Breast epithelium (tissue), 4 donors: Measurements from ENCODE around the gene TBC1D20. TPM values are rescaled to one million over a fixed set of nuclear protein-coding genes. Genes with fewer than 3 reads are reported as not detected.

ENCODE experiments used
- DNase-seq, 2 donors: peaks; one replicate each; pipeline ENCODE4 v3.0.0-alpha.2; 2019; ENCODE audit warnings: low spot score in 2 of 2
- H3K27ac ChIP-seq, 2 donors: fragments of 200-600 bp; sonication (generic) in 1 of 2; one replicate each; pipeline ENCODE4 v1.5.1; 2016 to 2019; ENCODE audit warnings: mild to moderate bottlenecking in 1 of 2
- H3K27me3 ChIP-seq, 2 donors: fragments of 200-600 bp; sonication (generic) in 1 of 2; one replicate each; pipeline versions ENCODE4 v1.5.1 to v1.6.0; 2017 to 2019; ENCODE audit warnings: control low read depth in 1 of 2, mild to moderate bottlenecking in 1 of 2
- H3K36me3 ChIP-seq: fragments of 200-600 bp; one replicate; pipeline ENCODE4 v1.5.1; 2019
- H3K4me1 ChIP-seq, 2 donors: fragments of 200-600 bp; sonication (generic); one replicate each; pipeline ENCODE4 v1.5.1; 2016 to 2019; ENCODE audit warnings: control low read depth in 1 of 2
- H3K4me3 ChIP-seq, 3 donors: fragments of 200-600 bp; sonication (generic); 1 replicate in 2 of 3; 2 replicates in 1 of 3; pipeline ENCODE4 v1.5.1; 2016 to 2019; ENCODE audit warnings: mild to moderate bottlenecking in 3 of 3, moderate library complexity in 2 of 3
- H3K9me3 ChIP-seq, 2 donors: fragments of 200-600 bp; sonication (generic) in 1 of 2; one replicate each; pipeline ENCODE4 v1.5.1; 2016 to 2019; ENCODE audit warnings: control low read depth in 1 of 2
- POLR2A ChIP-seq: fragments of 450-650 bp; IDR thresholded peaks from one replicate; pipeline ENCODE4 v1.6.1; 2016; ENCODE audit warnings: antibody characterized with exemption, mild to moderate bottlenecking, moderate library complexity
- POLR2AphosphoS5 ChIP-seq, 3 donors: sonication (generic); formaldehyde crosslinking; IDR thresholded peaks; one replicate each; pipeline ENCODE4 v1.6.1; 2017; ENCODE audit warnings: antibody characterized with exemption in 3 of 3
- intact Hi-C: fragments of 100-400 bp; cut with DNase I; formaldehyde crosslinking; loops from one replicate; pipeline ENCODE4 v1.15.1; 2023; ENCODE audit warnings: low total_unique reads
- total RNA-seq, 3 donors: library from RNA; depleted of rRNA; stranded (reverse); fragments of >200 nt; gene quantifications; one replicate each; pipeline ENCODE4 v1.1.0, GENCODE V29; 2016
- TF ChIP-seq, protein P1 (sequence below), 3 donors: fragments of 450-650 bp; IDR thresholded peaks; one replicate each; pipeline ENCODE4 v1.5.1; 2016 to 2017; ENCODE audit warnings: antibody characterized with exemption in 3 of 3, mild to moderate bottlenecking in 3 of 3, moderate library complexity in 3 of 3

TBC1D20 gene
- total RNA-seq, 3 donors from 2014 or later = 37.7 to 56.6 (median 42.3) TPM

DNA sequence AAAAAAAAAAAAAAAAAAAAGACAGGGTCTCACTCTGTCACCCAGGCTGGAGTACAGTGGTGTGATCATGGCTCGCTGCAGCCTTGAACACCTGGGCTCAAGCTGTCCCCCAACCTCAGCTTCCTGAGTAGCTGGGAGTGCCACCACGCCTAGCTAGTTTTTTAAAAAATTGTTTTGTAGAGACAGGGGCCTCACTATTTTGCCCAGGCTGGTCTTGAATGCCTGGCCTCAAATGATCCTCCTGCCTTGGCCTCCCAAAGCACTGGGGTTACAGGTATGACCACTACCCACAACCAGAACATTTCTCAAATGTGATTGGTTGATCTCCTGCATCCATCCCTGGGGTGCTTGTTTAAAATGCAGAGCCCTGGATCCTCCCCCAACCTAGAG lies 59.8 kb downstream of the TBC1D20 start:
- intact Hi-C loops = loop anchor here (10.0 kb wide), 1 partner anchor 48 kb away; no protein-coding TSS in a partner anchor
- TF ChIP-seq, protein P1, sequence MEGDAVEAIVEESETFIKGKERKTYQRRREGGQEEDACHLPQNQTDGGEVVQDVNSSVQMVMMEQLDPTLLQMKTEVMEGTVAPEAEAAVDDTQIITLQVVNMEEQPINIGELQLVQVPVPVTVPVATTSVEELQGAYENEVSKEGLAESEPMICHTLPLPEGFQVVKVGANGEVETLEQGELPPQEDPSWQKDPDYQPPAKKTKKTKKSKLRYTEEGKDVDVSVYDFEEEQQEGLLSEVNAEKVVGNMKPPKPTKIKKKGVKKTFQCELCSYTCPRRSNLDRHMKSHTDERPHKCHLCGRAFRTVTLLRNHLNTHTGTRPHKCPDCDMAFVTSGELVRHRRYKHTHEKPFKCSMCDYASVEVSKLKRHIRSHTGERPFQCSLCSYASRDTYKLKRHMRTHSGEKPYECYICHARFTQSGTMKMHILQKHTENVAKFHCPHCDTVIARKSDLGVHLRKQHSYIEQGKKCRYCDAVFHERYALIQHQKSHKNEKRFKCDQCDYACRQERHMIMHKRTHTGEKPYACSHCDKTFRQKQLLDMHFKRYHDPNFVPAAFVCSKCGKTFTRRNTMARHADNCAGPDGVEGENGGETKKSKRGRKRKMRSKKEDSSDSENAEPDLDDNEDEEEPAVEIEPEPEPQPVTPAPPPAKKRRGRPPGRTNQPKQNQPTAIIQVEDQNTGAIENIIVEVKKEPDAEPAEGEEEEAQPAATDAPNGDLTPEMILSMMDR (IDR thresholded peaks at IDR 0.05) = no peak
- TF ChIP-seq POLR2A = no peak
- no peak for TF ChIP-seq POLR2AphosphoS5 (IDR thresholded peaks at IDR 0.05)
- no peak for DNase-seq

DNA sequence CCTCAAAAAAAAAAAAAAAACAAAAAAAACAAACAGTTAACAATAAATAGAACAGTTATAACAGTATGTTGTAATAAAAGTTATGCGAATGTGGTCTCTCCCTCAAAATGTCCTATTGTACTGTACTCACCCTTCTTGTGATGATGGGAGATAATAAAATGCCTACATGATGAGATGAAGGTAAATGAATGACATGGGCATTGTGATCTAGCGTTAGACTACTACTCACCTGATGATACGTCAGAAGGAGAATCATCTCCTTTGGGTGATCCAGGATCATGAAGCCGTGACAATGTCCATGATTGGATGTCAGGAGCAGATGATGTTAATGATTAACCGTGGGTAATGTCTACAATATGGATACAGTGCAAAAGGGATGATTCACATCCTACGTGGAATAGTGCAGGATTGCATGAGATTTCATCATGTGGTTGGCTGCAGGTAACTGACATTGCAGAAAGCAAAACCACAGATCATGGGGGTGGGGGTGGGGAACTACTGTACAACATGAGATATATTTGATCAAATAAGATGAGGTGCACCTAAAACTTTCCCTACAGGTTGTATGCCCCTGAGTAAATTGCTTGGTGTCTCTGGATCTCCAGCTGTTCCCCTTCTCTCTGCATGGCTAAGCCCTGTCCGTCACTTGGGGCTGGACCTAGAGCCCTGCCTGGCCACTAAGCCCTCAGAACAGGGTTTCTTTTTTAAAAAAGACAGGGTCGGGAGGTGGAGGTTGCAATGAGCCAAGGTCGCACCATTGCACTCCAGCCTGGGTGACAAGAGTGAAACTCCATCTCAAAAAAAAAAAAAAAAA lies 60.4 kb downstream of the TBC1D20 start:
- TF ChIP-seq POLR2AphosphoS5 (IDR thresholded peaks at IDR 0.05) = no peak
- no peak for TF ChIP-seq POLR2A
- TF ChIP-seq, protein P1 (IDR thresholded peaks at IDR 0.05) = no peak
- DNase-seq = no peak
- intact Hi-C loops = loop anchor here (10.0 kb wide), 1 partner anchor 47 kb away; no protein-coding TSS in a partner anchor
- Histone ChIP-seq H3K36me3 (no peaks in the 10 kb centered on the region), H3K27me3 (no peaks in the 10 kb centered on the region), H3K4me1 (no peaks in the 10 kb centered on the region), H3K4me3 (no peak overlapping the region), H3K27ac (no peak overlapping the region), H3K9me3 (no peaks in the 10 kb centered on the region)

More for the DNA sequence above, 59.8 kb downstream of the TBC1D20 start:
- Histone ChIP-seq H3K27me3 (no peaks in the 10 kb centered on the region), H3K4me1 (no peaks in the 10 kb centered on the region), H3K27ac (no peak overlapping the region), H3K4me3 (no peak overlapping the region), H3K36me3 (no peaks in the 10 kb centered on the region), H3K9me3 (no peaks in the 10 kb centered on the region)

DNA sequence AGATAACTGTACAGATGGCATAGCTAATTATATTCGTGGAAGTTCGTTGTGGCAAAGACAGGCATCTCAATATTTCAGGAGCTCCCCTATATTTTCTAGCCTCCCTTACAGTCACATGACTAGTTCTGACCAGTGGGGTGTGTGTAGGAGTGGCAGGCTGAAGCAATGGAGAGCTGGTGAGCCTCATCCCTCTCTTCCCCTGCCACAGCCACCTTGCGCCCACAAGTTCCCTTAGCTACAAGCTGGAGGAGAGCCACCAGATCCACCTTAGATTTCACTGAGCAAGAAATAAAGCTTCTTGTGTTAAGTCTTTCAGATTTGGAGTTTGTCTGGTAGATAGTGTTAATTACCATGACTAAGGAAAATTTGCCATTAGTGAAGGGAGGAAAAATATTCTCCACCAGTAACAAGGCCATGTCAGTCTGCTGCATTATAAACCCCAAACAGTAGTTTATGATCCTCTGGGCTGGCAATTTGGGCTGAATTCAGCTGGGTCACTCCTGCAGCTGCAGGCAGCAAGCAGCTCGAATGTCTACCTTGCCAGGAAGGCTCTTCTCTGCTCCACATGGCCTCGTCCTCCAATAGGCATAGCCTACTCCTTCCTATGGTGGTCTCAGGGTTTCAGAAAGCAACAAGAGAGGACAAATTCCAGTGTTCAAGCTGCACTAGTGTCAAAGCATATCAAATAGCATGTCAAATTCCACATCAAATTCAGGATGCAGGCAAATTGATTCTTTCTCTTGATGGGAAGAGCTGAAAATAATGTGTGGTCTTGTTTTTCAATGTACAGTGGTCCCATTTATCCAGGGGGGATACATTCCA lies 61.7 kb downstream of the TBC1D20 start:
- intact Hi-C loops = loop anchor here (10.0 kb wide), 1 partner anchor 46 kb away; no protein-coding TSS in a partner anchor
- DNase-seq = no peak
- H3K36me3 ChIP-seq = no peaks in the 10 kb centered on the region
- H3K4me3 ChIP-seq = no peak overlapping the region
- H3K9me3 ChIP-seq = no peaks in the 10 kb centered on the region
- no peak overlapping the region for H3K27ac ChIP-seq
- TF ChIP-seq POLR2AphosphoS5 (IDR thresholded peaks at IDR 0.05) (no peak), POLR2A (no peak)
- TF ChIP-seq, protein P1 (IDR thresholded peaks at IDR 0.05) = no peak
- H3K27me3 ChIP-seq = no peaks in the 10 kb centered on the region
- no peaks in the 10 kb centered on the region for H3K4me1 ChIP-seq

DNA sequence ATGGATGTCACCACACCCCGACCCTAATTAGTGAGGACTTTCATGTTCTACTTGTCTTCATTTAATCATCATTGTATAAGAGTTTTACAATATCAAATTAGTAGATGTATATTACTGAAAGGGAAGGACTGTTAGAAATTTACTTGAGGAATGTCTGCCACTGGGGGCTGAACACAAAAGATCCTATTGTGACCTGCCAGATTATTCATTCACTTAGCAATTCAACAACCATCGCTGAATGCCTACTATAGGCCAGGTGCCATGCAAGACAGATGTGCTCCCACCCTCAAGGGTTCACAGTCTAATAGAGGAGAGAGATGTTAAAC lies 62.2 kb downstream of the TBC1D20 start:
- no peak for TF ChIP-seq POLR2A
- TF ChIP-seq POLR2AphosphoS5 (IDR thresholded peaks at IDR 0.05) = no peak
- TF ChIP-seq, protein P1 (IDR thresholded peaks at IDR 0.05) = no peak
- Histone ChIP-seq H3K4me3 (no peak overlapping the region), H3K36me3 (no peaks in the 10 kb centered on the region), H3K27ac (no peak overlapping the region), H3K9me3 (no peaks in the 10 kb centered on the region), H3K27me3 (no peaks in the 10 kb centered on the region), H3K4me1 (no peaks in the 10 kb centered on the region)
- no peak for DNase-seq
- intact Hi-C loops = loop anchor here (10.0 kb wide), 1 partner anchor 45 kb away; no protein-coding TSS in a partner anchor
